Occipital lobe (tissue), 2 donors: ENCODE data around the gene AIF1L. TPM values are rescaled to one million over a fixed set of nuclear protein-coding genes. Genes with fewer than 3 reads are reported as not detected.
"Not testable (repeated sequence)": the region's sequence is repeated elsewhere in the genome, so short reads cannot be mapped to it uniquely, and the experiment has no call there.

Experiments used
- DNase-seq: peaks from one replicate; lab custom pipeline; 2025; lab: John Stamatoyannopoulos, UW
- total RNA-seq: library from RNA; depleted of rRNA; stranded (reverse); fragments of >200 nt; gene quantifications from one replicate; pipeline ENCODE4 v1.2.3, GENCODE V29; 2014

Gene AIF1L
- total RNA-seq, 1 donor from 2014 or later: 17.8 TPM

DNA sequence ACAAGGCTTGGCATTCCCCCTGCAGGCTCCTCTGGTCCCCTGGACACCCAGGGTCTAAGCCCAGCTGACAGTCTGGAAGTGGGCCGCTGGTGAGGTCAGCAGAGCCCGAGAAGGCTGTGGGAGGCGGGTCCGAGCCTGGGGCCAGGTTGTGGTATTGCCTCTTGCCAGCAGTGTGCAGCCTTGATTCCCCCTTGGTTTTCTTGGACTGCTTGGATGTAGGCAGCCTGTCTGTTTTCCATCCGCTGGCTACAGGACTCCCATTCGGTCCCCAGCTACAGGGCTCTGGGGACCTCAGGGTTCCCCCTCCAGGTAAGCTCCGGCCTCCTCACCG is 1.6 kb downstream of the AIF1L start:
- DNase-seq: no peak

DNA sequence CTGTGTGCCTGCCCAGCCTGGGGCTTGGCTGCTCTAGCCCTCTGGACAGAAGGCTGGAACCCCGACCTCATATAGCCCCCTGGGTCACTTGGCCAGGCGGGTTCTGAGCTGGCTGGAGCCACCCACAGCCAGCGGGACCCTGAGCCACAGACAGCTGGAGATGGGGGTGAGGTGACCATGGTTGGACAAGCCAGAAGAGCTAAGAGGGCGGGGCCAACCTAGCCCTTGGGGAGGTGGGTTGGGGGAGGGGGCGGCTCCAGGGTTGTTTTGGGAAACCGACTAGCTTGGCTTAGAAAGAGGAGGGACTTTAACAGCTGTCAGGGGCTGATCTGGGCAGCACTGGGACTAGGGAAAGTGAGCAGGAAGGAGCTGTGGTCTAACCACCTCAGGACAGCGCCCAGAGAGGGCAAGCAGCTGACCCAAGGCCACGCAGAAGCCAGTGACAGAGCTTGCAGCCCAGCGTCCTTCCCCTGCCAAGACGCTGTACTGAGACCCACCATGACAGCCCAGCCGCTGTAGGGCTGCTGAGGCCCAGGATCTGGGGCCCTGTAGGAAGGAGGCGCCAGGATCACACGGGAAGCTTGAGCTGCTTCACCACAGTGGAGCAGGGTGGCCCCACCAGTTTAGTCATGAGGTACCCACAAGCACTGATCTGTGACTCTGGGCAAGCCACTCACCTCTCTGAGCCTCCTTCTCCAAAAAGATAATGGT is 2.2 kb downstream of the AIF1L start:
- no peak for DNase-seq

DNA sequence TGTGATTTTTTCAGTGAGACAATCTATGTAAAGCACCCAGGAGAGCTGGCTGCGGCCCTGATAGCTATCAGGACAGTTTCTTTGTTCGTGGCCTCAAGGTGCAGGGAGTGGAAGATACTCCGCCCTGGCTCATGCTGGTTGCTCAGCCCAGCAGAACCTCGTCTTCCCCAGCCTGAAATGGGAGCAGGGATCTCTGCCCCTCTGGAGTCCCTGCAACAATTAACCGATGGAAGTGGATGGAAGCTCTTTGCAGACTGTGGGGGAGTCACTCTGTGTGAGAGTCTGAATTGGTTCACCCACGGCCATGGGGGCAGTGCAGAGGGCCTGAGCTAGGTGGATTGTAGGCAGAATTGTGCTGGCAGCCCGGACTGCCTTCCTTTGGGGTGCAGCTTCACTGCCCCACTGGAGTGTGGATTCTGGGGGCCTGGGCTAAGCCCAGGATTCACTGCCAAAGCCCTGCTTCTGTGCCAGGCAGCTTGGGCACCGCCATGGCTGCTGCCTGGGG is 2.8 kb downstream of the AIF1L start:
- DNase-seq: no peak

DNA sequence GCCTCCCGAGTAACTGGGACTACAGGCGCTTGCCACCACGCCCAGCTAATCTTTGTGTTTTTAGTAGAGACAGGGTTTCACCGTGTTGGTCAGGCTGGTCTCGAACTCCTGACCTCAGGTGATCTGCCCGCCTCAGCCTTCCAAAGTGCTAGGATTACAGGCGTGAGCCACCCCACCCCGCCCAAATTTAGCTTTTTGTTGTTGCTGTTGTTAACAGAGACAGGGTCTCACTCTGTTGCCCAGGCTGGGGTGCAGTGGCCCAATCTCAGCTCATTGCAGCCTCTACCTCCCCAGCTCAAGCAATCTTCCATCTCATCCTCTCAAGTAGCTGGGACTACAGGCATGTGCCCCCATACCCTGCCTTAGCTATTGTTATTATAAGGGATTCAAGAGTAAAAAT is 3.5 kb downstream of the AIF1L start:
- not testable (repeated sequence) for DNase-seq

DNA sequence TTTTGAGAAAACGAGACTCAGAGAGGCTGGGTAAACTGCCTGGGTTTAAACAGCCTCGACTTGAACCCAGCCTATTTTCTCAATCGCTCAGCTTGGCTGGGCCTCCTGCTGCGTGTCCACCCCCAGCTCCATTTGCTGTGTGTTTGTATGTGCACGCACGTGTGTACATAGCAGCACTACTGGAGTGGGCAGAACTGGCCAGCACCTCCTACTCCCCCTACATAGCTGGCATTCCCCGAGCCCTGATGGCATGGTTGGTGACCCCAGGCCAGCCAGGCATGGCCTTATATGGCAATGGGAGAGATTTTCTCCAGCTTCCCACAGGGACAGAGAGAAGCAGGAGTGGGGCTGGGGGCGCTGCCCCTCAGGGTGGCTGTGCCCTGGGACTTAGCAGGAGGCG is 4.1 kb downstream of the AIF1L start:
- no peak for DNase-seq

DNA sequence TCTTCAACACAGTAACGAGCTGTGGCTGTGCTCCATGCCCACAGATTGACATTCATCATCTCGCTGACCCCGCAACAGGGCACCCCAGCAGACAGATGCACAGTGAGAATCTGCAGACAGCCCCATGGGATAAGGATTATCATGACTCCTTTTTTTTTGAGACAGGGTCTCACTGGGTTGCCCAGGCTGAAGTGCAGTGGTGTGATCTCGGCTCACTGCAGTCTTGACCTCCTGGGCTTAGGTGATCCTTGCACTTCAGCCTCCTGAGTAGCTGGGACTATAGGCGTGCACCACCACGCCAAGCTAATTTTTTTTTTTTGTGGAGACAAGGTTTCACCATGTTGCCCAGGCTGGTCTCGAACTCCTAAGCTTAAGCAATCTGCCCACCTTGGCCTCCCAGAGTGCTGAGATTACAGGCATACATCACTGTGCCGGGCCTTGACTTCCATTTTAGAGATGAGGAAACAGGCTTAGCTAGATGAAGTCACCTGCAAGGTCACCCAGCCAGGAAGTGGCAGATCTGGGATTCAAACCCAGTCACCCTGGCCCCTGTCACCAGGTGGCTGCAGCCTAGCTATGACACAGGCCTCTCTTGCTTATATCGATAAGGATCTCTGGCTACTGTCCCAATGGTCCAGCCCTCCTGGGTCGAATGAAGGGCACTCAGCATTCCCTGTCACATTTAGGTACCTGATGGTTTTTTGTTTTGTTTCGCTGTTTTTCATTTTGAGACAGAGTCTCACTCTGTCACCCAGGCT is 5.1 kb downstream of the AIF1L start:
- no peak for DNase-seq

DNA sequence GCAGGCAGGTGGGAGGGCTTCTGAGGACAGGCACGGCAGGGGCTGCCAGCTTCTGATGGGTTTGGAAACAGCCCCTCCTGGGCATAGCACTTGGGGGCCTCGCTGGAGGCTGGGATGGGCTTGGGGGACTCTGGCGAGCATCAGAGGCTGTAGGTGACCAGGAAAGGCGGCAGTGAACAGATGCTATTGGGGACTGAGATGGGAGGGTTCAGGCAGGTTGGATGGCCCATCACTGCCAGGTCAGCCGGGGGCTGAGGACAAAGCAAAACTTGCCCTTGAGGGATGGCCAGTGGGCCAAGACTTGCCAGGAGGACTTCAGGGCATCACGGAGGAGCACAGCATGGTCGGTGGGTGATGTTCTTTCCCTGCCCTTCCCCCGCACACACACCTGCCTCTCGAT is 6.7 kb downstream of the AIF1L start:
- no peak for DNase-seq

DNA sequence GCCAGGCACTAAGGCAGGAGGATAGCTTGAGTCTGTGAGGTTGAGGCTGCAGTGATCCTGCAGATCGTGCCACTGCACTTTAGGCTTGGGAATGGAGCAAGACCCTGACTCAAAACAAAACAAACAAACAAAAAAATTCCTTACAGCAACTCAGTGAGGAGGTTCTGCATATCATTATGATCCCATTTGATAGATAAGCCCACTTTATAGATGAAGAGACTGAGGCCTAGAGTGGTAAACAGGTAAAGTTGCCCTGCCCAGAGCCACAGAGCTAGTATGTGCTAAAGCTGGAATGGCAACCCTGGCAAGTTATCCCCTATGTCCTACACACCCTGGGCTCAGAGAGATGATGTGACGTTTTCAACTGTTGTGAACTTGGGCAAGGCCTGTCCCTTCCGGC is 7.2 kb downstream of the AIF1L start:
- DNase-seq: no peak

DNA sequence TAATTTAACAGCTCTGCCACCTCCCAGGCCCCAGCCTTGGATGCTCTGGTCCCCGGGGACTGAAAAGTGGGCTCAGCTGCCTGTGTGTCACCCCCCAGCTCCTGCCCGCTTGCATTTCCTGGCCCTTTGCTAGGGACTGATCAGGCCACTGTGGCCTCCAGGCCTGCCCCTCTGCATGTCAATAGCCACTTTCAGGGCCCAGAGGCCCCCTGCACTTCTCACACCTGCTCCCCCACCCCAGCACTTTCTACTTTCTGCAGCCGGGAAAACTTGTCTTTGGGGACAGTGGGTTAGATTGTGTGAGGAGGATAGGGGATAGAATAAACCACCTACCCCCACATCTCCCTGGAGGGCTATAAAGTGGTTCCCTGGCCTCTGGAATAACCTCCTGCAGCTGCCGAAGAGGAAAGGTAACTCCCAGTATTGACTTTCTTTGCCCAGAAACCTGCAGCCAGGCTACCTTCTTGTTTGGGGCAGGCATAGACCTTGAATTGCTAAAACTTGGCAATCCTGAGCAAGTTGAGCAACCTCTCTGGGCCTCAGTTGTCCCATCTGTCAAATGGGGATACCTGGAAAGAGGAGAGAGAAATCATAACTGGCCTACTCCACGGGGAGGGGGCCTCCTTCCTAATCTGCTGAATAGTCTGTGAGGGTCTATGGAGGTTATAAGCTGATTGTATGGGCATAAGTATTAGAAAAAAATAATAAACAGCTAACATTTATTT is 7.8 kb downstream of the AIF1L start:
- no peak for DNase-seq

DNA sequence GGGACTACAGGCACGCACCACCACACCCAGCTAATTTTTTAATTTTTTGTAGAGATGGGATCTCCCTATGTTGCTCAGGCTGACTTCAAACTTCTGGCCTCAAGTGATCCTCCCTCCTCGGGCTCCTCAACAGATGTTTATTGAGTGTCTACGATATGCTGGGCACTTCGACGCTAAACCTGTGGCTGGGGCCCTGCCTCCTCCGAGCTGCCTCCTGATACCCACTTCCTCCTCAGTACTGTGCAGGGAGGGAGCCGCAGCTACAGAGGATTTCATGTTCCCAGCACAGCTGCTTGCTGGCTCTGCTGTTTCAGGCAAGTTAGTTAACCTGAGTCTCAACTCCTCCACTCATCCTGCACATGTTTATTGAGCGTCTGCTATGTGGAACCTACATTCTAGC is 9.6 kb downstream of the AIF1L start:
- no peak for DNase-seq

DNA sequence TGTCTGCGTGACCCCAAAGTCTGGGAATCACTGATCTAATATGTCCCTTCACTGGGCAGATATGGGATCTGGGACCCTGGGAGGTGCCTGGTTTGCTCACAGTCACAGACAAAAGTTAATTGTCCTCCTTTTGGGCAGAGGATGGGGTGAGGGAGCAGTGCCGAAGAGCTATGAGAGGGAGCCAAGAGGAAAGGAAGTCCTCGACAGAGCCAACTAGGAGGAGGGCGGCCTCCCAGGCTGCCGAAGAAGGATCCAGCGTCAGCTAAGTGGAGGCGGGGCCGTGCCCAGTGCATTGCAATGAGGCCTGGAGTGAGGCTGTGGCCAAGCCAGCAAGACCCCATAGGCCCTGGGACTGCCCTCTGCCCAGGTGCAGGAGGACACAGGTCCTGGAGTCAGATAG is 11.4 kb downstream of the AIF1L start:
- no peak for DNase-seq

DNA sequence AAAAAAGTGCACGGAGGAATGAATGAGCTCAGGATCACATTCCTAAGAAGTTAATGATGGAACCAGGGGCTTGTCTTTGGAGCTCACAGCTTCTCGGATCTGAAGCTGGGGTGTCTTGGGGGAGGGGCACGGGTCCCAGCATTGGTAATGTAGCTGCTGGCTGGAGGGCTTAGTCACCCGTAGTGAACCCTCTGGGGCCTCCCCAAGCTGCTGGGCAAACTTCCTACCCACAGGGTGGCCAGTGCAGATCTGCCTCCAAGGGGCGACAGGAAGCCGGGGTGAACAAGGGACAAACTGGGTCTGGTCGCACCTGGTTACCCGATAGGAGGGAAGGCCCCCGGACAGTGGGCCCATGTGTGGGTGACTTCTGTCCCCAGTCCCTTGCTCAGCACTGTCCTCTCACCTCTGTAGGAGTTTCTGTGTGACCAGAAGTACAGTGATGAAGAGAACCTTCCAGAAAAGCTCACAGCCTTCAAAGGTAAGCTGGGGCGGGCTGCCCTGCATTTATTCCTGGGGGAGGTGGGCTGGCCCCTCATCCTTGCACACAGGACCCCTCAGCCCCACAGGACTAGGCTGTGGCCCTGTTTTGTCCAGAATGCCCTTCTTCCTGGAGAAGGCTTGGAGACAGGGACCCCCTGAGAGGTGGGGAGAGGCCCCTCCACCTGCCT is 15.0 kb downstream of the AIF1L start:
- no peak for DNase-seq

DNA sequence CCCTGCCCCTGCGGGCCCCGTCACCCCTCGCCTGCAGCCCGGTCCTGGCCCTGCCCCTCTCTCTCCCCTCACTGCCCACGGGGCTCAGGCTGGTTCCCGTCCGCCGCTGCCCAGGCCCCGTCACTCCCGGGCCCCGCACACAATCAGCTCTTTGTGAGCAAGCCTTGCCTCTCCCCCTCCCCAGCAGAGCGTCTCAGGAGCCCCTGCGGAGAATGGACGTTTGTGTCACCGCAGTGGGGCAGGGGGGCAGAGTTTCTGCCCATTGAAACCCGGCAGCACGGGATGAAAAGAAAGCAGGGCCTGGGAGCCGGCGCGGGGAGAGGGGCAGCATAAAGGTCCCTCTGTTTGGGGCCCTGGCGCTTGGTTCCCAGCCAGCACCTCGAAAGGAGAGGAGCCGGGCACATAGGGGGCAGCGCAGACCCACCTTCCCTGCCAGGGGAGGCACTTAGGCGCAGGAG is 15.6 kb downstream of the AIF1L start:
- peak; percentile 89 for DNase-seq

DNA sequence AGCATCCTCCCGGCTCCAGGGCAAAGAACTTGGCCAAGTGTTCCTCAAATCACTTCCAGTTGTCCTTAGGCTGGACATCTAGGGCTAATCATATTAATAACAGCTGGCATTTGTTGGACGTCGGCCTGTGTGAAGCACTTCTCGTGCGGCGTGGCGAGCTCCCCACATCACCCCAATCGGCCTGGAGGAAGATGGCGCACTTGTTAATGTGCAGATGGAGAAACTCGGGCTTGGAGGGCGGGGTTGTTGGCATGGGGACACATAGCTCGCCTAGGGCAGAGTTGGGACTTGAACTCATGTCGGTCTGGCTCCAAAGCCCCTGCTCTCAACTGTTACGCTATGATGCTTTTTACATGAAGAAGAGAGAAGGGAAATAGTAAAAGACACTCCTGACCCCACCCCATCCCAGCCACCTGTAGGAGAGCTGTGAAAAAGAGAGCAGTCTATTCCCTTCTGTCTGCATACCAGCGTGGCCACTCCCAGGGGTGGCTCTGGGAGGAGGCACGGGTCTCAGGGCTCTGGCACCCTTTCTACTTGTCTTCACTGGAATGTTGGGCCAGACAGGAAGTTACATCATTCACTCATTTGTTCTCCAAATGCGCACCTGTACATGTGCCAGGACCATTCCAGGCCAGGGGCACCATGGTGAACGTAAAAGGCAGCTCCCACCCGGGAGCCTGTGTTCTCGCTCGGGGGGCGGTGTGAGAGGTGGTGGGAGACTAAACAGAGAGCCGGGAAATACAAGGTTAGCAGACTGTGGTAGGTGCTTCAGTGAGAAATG is 16.2 kb downstream of the AIF1L start:
- no peak for DNase-seq

DNA sequence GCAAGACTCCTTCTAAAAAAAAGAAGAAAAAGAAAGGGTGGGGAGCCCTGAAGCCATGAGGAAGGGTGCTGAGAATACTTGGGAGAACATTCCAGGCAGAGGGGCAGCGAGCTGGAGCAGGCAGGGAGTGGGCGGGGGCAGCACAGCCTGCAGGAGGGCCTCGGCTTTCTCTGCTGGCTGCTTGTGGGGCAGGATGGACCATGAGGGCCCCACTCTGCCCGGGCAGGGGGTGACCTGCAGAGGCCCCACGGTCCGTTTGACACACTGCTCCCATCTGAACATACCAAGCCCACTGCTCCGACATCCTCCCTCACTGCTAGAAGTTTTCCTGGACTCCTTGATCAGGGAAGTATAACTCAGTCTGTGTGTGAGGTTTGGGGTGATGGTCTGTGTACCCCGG is 17.3 kb downstream of the AIF1L start:
- DNase-seq: no peak

DNA sequence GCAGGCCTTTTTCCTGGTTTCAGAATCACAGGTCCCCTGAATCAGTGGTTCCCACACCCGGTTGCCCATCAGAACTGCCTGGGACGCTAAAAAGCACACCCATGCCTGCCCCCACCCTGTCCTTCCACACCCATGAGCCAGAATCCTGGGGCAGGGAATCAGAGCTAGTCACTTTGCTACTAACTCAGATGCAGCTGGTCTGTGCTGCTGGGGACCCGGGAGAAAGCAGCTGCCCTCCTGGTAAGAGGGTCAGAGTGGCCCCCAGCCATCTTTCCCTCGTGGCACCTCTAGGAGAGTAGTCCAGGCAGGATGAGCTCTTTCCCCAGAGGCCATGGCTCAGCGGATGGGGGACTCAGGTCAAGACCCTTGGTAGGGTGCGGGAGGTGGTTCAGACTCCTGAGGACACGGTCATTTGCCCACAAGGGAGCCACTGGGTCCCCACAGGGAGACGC is 17.8 kb downstream of the AIF1L start:
- DNase-seq: no peak

DNA sequence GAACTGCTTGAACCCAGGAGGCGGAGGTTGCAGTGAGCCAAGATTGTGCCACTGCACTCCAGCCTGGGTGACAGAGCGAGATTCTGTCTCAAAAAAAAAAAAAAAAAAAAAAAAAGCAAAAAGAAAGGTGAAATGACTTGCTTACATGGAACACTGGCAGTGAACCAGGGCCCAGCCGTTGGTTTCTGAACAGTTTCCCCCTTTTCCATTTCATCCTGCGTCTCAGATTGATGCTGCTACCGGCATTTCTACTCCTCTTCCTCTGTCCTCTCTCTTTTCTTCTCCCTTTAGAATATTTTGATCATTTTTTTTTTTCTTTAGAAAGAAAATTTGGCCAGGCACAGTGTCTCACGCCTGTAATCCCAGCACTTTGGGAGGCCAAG is 19.0 kb downstream of the AIF1L start:
- not testable (repeated sequence) for DNase-seq

DNA sequence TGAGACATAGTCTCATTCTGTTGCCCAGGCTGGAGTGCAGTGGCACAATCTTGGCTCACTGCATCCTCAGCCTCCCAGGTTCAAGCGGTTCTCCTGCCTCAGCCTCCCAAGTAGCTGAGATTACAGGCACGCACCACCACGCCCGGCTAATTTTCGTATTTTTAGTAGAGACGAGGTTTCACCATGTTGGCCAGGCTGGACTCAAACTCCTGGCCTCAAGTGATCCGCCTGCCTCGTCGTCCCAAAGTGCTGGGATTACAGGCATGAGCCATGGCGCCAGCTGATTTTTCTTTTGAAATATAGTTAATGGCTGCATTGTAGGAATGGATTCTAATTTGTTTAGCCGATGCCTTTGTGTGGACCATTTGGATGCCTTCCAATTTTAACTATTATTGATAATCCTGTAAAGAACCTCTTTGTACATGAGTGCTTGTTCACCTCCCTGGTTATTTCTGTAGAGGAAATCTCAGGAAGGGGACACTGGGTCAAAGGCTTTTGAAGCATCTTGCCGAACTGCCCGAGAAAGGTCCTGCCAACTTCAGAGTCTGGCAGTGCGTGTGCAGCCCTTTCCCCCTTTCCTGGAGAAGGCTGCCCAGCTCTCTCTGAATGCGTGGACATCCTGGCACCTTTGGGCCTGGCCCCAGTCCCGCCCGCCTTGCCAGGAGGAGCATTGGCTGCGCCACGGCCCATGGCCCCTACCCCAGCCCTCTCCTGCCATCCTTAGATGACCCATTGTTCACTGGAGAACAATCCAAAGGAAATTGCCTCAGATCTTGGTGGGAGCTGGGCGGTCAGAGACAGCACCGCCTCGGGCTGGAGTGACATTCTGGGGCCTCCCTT is 20.2 kb downstream of the AIF1L start:
- no peak for DNase-seq

DNA sequence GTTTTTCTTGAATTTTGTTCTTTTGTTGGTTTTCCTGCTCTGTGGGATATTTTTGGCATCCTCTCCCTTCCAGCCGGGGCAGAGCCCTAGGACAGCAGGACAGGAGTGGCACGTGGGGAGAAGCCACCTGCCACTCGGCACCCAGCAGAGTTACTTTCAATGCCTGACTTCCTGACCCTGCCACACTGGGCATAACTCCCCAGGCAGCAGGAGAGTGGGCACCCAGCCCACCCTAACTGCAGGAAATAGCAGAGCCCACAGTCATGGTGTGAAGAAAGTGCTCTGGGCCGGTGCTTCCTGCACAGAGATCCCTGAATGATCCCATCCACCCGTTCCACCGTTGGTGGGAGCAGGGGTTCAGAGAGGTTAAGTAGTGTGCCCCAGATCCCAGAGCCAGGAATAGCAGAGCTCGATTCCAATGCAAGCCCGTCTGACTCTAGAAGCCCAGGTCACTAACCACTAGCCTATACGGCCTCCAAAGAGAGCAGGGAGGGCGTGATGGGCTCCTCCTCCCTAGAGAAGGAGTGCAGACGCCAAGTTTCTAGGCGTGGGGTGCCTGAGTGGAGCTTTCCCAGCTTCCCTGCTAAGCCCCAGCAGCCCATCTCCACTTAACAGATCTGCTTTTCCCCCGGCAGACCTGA is 20.9 kb downstream of the AIF1L start:
- no peak for DNase-seq

DNA sequence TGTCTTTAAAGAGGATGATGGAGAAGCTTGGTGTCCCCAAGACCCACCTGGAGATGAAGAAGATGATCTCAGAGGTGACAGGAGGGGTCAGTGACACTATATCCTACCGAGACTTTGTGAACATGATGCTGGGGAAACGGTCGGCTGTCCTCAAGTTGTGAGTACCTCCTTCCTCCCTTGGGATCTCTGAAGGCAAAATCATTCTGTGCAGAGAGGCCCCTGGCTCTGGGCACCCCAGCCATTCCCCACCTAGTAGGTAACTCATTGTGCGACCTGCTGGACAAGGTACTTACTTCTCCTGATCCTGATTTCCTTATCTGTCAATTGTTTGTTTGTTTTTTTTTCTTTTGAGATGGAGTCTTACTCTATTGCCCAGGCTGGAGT is 21.4 kb downstream of the AIF1L start:
- DNase-seq: no peak
